Measurements from ENCODE around the gene SH2D6.

The SH2D6 gene

GRCh38 chr2:85423525-85423924 is 5.0 kb downstream of the SH2D6 start:
- H3K4me3 ChIP-seq (replicated peaks in 1 of 2; ENCODE audit: low read depth in 2 of 2, low read length in 2 of 2): no peak overlapping the region

GRCh38 chr2:85425588-85425987 is 7.1 kb downstream of the SH2D6 start:
- no peak for DNase-seq (ENCODE audit: low read depth in 2 of 2)
- no peak for TF ChIP-seq CTCF (IDR thresholded peaks at IDR 0.05; ENCODE audit: low read depth, low read length)
- H3K4me3 ChIP-seq (replicated peaks in 1 of 2; ENCODE audit: low read depth in 2 of 2, low read length in 2 of 2): no peak overlapping the region

More at GRCh38 chr2:85423525-85423924, 5.0 kb downstream of the SH2D6 start:
- no peak for DNase-seq (ENCODE audit: low read depth in 2 of 2)
- no peak for TF ChIP-seq CTCF (IDR thresholded peaks at IDR 0.05; ENCODE audit: low read depth, low read length)

- no peak for DNase-seq (ENCODE audit: low read depth in 2 of 2)
- no peak overlapping the region for H3K4me3 ChIP-seq (replicated peaks in 1 of 2; ENCODE audit: low read depth in 2 of 2, low read length in 2 of 2)
- TF ChIP-seq CTCF (IDR thresholded peaks at IDR 0.05; ENCODE audit: low read depth, low read length): no peak
These were observed 8.9 kb downstream of the SH2D6 start for GRCh38 chr2:85427300-85427835.

GRCh38 chr2:85428343-85428881 is 9.9 kb downstream of the SH2D6 start:
- no peak for TF ChIP-seq CTCF (IDR thresholded peaks at IDR 0.05; ENCODE audit: low read depth, low read length)
- DNase-seq (ENCODE audit: low read depth in 2 of 2): no peak
- H3K4me3 ChIP-seq (replicated peaks in 1 of 2; ENCODE audit: low read depth in 2 of 2, low read length in 2 of 2): no peak overlapping the region

- TF ChIP-seq CTCF (IDR thresholded peaks at IDR 0.05; ENCODE audit: low read depth, low read length): no peak
- H3K4me3 ChIP-seq (replicated peaks in 1 of 2; ENCODE audit: low read depth in 2 of 2, low read length in 2 of 2): no peak overlapping the region
- no peak for DNase-seq (ENCODE audit: low read depth in 2 of 2)
These were observed 10.9 kb downstream of the SH2D6 start for GRCh38 chr2:85429213-85429923.

- H3K4me3 ChIP-seq (replicated peaks in 1 of 2; ENCODE audit: low read depth in 2 of 2, low read length in 2 of 2): no peak overlapping the region
- DNase-seq (ENCODE audit: low read depth in 2 of 2): no peak
- no peak for TF ChIP-seq CTCF (IDR thresholded peaks at IDR 0.05; ENCODE audit: low read depth, low read length)
These were observed 11.4 kb downstream of the SH2D6 start for GRCh38 chr2:85429924-85430289.
